Measurements from ENCODE around the gene TTC13. TPM values are rescaled to one million over a fixed set of nuclear protein-coding genes. Genes with fewer than 3 reads are reported as not detected.
"Not testable (repeated sequence)": the region's sequence is repeated elsewhere in the genome, so short reads cannot be mapped to it uniquely, and the experiment has no call there.

Gene TTC13
- total and polyA plus RNA-seq, 10 donors = 16.2 to 86.6 (median 38.8) TPM

DNA sequence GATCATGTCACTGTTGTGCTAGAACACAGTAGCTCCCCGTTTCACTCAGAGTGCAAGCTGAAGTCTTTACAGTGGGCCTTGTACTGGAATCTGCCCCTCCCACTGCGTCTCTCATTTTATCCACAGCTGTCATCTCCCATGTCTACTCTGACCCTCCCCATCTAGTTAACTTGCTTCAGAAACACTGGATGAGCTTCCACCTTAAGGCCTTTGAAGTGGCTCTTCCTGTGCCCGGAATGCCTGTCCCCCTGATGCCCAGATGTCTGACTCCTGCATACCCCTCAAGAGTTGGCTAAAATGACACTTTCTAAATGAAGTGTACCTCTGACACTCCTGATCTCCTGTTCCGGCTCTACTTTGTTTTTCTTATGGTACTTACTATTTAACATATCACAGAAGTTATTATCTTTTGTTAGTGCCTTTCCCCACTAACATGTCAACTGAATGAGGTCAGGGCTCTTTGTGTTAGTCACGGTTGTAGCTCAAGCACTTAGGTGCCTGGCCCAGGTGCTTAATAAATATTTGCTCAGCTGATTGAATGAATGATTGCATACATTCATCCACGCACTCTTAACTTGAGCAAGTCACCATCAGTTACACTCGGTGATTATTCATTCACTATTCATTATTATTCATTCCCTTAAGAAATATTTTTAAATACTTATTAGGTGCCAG, 13.6 kb upstream of the TTC13 start:
- Histone ChIP-seq H3K4me1 (no peaks in the 10 kb centered on the region), H3K9me3 (no peaks in the 10 kb centered on the region), H3K36me3 (peaks cover 5 to 92% (median 61%) of the 10 kb centered on the region in 6 donors), H3K4me3 (no peak overlapping the region), H3K27me3 (replicated peaks in 1 of 7) (no peaks in the 10 kb centered on the region), H3K27ac (no peak overlapping the region)
- TF ChIP-seq, protein P1, sequence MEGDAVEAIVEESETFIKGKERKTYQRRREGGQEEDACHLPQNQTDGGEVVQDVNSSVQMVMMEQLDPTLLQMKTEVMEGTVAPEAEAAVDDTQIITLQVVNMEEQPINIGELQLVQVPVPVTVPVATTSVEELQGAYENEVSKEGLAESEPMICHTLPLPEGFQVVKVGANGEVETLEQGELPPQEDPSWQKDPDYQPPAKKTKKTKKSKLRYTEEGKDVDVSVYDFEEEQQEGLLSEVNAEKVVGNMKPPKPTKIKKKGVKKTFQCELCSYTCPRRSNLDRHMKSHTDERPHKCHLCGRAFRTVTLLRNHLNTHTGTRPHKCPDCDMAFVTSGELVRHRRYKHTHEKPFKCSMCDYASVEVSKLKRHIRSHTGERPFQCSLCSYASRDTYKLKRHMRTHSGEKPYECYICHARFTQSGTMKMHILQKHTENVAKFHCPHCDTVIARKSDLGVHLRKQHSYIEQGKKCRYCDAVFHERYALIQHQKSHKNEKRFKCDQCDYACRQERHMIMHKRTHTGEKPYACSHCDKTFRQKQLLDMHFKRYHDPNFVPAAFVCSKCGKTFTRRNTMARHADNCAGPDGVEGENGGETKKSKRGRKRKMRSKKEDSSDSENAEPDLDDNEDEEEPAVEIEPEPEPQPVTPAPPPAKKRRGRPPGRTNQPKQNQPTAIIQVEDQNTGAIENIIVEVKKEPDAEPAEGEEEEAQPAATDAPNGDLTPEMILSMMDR (IDR thresholded peaks at IDR 0.05 in 8 of 11, conservative IDR thresholded peaks at IDR 0.05 in 3 of 11) = no peak
- TF ChIP-seq POLR2A (IDR thresholded peaks at IDR 0.05) (no peak), POLR2AphosphoS5 (IDR thresholded peaks at IDR 0.05) (no peak)
- 77 to 90% (median 82%) methylated on average over 7 of the region's 7 CpGs for WGBS, 5 donors
- DNase-seq = no peak
- intact Hi-C loops (cut with DNase I; ENCODE audit: low total_unique reads) = no loop called here

DNA sequence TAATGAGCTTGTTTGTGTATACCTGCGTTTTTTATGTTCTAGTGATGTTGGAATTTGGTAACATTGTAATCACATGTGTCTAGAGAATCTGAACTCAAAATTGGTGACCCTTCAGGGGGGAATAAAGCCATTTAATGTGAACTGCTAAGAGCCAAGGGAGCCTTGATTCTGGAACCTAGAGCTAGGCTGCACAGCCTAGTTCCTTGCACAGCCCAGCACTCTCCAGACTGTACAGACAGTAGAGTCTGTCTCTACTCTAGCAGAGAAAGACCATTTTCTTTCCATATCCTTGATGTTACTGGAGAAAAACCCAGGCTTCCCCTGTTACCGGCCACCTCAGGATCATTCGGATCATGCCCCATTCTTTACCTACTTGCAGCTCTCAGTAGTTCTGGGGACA, 8.8 kb upstream of the TTC13 start:
- 90 to 96% (median 93%) methylated on average over 3 of the region's 3 CpGs for WGBS, 5 donors
- TF ChIP-seq POLR2A (IDR thresholded peaks at IDR 0.05) (no peak), POLR2AphosphoS5 (IDR thresholded peaks at IDR 0.05) (no peak)
- TF ChIP-seq, protein P1 (IDR thresholded peaks at IDR 0.05 in 8 of 11, conservative IDR thresholded peaks at IDR 0.05 in 3 of 11) = no peak
- DNase-seq = no peak
- no peak overlapping the region for H3K27ac ChIP-seq
- no peaks in the 10 kb centered on the region for H3K4me1 ChIP-seq
- no peaks in the 10 kb centered on the region for H3K27me3 ChIP-seq (replicated peaks in 1 of 7)
- H3K36me3 ChIP-seq = peaks cover 2 to 75% (median 33%) of the 10 kb centered on the region in 6 donors
- no peaks in the 10 kb centered on the region for H3K9me3 ChIP-seq
- H3K4me3 ChIP-seq = no peak overlapping the region
- intact Hi-C loops (cut with DNase I; ENCODE audit: low total_unique reads) = no loop called here

DNA sequence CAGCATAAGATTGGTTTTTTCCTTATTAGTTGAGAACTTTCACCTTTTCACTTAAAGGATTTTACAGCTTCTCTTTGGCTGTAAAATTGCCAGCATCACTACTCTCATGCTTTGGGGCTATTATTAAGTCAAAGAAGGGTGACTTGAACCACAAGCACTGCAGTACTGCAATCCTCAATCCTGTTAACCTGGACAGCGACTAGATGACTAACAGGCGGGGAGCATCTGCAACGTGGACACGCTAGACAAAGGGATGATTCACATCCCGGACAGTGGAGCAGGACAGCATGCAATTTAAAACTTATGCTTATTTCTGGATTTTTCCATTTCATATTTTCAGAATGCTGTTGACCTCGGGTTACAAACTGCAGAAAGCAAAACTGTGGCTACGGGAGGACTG, 8.3 kb upstream of the TTC13 start:
- H3K4me1 ChIP-seq = no peaks in the 10 kb centered on the region
- H3K9me3 ChIP-seq = no peaks in the 10 kb centered on the region
- WGBS, 5 donors = 90 to 95% (median 92%) methylated on average over 7 of the region's 7 CpGs
- TF ChIP-seq POLR2AphosphoS5 (IDR thresholded peaks at IDR 0.05) (no peak), POLR2A (IDR thresholded peaks at IDR 0.05) (no peak)
- TF ChIP-seq, protein P1 (IDR thresholded peaks at IDR 0.05 in 8 of 11, conservative IDR thresholded peaks at IDR 0.05 in 3 of 11) = no peak
- no peak overlapping the region for H3K27ac ChIP-seq
- H3K27me3 ChIP-seq (replicated peaks in 1 of 7) = no peaks in the 10 kb centered on the region
- no peak for DNase-seq
- H3K4me3 ChIP-seq = no peak overlapping the region
- H3K36me3 ChIP-seq = peaks cover 2 to 75% (median 28%) of the 10 kb centered on the region in 6 donors
- intact Hi-C loops (cut with DNase I; ENCODE audit: low total_unique reads) = no loop called here

DNA sequence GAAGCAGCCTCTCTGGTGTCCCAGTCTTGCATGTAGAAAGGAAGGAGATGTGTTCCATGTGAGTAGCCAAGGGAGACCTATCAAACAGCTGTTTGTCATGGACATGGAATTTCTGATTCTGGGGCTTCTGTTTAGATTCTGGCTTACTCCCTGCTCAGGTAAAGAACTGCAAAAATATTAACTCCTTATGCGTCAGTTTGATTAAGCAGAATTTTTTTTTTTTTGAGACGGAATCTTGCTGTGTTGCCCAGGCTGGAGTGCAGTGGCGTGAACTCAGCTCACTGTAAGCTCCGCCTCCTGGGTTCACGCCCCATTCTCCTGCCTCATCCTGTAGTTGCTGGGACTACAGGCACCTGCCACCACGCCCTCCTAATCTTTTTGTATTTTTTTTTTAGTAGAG, 7.0 kb upstream of the TTC13 start:
- H3K36me3 ChIP-seq = peaks cover 0 to 75% (median 16%) of the 10 kb centered on the region in 6 donors
- WGBS, 5 donors = 95 to 97% (median 97%) methylated on average over 6 of the region's 6 CpGs
- no peak for DNase-seq
- H3K4me1 ChIP-seq = peaks cover 0 to 7% (median 0%) of the 10 kb centered on the region in 6 donors
- TF ChIP-seq POLR2A (IDR thresholded peaks at IDR 0.05) (no peak), POLR2AphosphoS5 (IDR thresholded peaks at IDR 0.05) (no peak)
- TF ChIP-seq, protein P1 (IDR thresholded peaks at IDR 0.05 in 8 of 11, conservative IDR thresholded peaks at IDR 0.05 in 3 of 11) = no peak
- intact Hi-C loops (cut with DNase I; ENCODE audit: low total_unique reads) = no loop called here
- H3K27me3 ChIP-seq (replicated peaks in 1 of 7) = no peaks in the 10 kb centered on the region
- H3K4me3 ChIP-seq = no peak overlapping the region
- H3K27ac ChIP-seq = no peak overlapping the region
- H3K9me3 ChIP-seq = no peaks in the 10 kb centered on the region

DNA sequence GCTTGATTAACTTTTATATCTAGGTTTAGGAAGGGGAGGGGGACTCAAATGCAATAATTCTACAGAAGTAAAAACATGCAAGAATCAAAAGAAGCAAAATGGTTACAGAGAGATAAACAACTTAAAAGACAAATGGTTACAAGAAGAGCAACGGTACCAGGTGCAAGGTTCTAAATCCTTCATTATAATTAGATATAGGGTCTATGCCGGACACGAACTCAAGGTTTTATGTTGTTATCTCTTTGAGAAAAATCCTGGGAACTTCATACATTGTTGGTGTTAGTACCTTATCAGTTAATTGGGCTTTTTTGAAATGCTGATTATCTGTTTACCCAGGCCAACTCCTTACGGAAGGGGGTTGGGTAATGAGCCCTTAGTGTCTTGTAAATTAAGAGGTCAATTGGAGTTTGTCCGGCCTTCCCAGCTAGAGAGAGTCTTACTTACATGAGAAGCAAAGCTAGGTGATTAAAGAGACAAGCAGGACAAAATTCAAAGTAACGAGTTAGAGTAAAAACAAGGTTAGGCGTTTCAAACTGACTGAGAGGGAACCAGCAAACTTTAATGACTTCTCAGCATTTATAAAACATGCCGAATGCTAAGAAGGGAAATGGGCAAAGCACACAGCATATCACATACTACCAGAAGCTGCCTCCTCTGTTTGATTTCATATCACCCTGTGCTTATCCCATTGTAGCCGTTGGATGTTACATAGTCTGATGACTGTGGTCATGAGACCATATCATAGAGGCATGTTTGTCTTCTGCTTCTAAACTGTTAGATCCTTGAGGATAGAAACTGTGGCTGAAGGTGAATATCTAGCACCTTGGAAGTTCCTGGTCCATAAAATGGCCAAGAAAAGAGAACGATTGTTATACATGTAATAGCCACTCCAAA, 6.2 kb upstream of the TTC13 start:
- H3K9me3 ChIP-seq; H3K4me3 ChIP-seq; H3K27ac ChIP-seq; H3K27me3 ChIP-seq (replicated peaks in 1 of 7); DNase-seq; intact Hi-C loops (cut with DNase I; ENCODE audit: low total_unique reads): not testable (repeated sequence)
- WGBS, 5 donors = 79 to 92% (median 88%) methylated on average over 10 of the region's 10 CpGs
- peaks cover 0 to 67% (median 8%) of the 10 kb centered on the region in 6 donors for H3K36me3 ChIP-seq
- H3K4me1 ChIP-seq = peaks cover 4 to 15% (median 7%) of the 10 kb centered on the region in 6 donors

Data from spleen (tissue), 11 donors.